ENCODE results near the gene LONP1. TPM values are rescaled to one million over a fixed set of nuclear protein-coding genes. Genes with fewer than 3 reads are reported as not detected.

Gene LONP1
- total RNA-seq, 4 donors from 2014 or later, result 45.0 to 100 (median 67.9) TPM

DNA sequence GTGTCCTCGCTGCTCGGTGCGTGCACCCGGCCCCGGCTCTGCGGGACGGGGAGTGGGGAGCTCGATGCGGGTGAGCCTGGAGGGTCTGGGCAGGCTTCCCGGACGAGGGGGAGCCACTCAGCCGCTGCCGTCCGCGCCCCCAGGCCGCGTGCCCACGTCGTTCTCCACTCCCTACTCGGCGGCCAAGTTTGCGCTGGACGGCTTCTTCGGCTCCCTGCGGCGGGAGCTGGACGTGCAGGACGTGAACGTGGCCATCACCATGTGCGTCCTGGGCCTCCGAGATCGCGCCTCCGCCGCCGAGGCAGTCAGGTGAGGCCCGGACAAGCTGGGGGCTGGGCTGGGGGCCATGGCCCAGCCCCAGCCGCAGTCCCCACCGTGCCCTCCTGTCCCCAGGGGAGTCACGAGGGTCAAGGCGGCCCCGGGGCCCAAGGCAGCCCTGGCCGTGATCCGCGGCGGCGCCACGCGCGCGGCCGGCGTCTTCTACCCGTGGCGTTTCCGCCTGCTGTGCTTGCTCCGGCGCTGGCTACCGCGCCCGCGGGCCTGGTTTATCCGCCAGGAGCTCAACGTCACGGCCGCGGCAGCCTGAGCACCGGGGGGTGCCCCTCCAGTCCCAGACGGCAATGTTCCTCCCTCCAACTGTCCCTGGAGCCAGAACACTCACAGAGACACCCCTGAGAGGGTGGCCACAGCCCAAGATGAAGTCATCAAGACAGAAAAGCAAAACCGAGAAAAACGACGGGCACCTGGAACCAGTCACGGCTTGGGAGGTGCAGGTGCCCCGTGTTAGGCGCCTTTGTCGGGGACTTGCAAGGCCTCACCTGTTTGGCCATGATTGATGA lies 32.4 kb downstream of the LONP1 start:
- DNase-seq, result no peak
- H3K36me3 ChIP-seq, result peaks cover 8% of the 10 kb centered on the region in 2 donors
- WGBS, 2 donors, result 71 to 90% methylated on average over 14 to 42 of the region's 76 CpGs
- peak overlapping the region in 2 of 3 donors; percentile 37 to 48 for H3K4me3 ChIP-seq (replicated peaks in 1 of 3)
- no peak for TF ChIP-seq CTCF (IDR thresholded peaks at IDR 0.05)
- no peak for TF ChIP-seq POLR2A (IDR thresholded peaks at IDR 0.05)
- no peaks in the 10 kb centered on the region for H3K27me3 ChIP-seq
- no peaks in the 10 kb centered on the region for H3K9me3 ChIP-seq
- intact Hi-C loops (cut with DNase I), result no loop called here
- H3K27ac ChIP-seq, result peak overlapping the region in 2 of 3 donors; percentile 38 to 76
- H3K4me1 ChIP-seq, result peaks cover 19 to 28% of the 10 kb centered on the region in 2 donors

DNA sequence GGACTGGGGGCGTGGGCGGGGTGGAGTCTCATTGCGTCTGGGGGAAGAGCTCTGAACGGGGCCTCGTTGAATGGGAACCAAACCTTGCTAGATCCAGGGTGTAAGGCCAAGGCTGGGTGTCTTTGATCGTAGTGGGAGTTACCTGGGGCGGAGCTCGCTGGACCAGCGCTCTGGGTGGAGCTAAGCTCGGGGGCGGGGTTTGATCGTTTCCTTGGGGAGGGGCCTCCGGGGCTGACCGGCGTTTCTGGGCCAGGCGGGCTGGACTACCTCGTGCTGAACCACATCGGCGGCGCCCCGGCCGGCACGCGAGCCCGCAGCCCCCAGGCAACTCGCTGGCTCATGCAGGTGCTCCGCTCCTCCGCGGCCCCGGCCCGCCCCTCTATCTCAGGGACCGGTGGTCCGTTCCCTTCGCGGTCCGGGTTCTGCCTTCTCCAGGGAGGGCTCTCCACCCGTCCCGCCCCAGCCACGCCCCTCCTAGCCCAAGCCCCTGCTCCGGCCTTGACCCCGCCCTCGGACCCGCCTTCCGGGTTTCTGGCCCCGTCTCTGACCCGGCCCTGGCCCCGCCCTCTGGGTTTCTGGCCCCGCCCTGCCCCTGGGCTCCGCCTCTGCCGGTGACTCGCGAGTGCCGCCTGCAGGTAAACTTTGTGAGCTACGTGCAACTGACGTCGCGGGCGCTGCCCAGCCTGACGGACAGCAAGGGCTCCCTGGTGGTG lies 33.1 kb downstream of the LONP1 start:
- H3K27ac ChIP-seq, result peak overlapping the region; percentile 7 to 76 (median 58)
- 1% methylated on average over 15 to 27 of the region's 59 CpGs for WGBS, 2 donors
- peak in 1 of 2 donors; percentile 12 for TF ChIP-seq POLR2A (IDR thresholded peaks at IDR 0.05)
- peak; percentile 53 to 93 (median 67) for TF ChIP-seq CTCF (IDR thresholded peaks at IDR 0.05)

DNA sequence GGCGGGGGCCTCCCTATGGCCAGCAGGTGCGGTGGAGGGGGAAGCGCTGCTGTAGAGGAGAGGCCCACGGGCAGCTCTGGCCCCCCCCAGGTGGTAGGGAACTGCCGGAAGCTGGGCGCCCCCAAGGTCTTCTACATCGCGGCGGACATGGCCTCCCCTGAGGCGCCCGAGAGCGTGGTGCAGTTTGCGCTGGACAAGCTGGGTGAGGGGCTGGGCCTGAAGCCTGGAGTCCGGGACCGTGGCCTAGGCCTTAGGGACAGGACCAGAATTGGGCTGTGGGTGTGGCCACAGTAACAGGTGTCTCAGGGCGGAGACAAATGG lies 33.7 kb downstream of the LONP1 start:
- H3K27me3 ChIP-seq, result no peaks in the 10 kb centered on the region
- no peak for DNase-seq
- H3K9me3 ChIP-seq, result no peaks in the 10 kb centered on the region
- H3K4me1 ChIP-seq, result peaks cover 14 to 22% of the 10 kb centered on the region in 2 donors
- 23 to 38% methylated on average over 11 to 15 of the region's 16 CpGs for WGBS, 2 donors
- intact Hi-C loops (cut with DNase I), result no loop called here
- peak overlapping the region in 1 of 3 donors; percentile 48 for H3K4me3 ChIP-seq (replicated peaks in 1 of 3)
- H3K27ac ChIP-seq, result peak overlapping the region; percentile 7 to 76 (median 17)
- H3K36me3 ChIP-seq, result no peaks in the 10 kb centered on the region
- TF ChIP-seq CTCF (IDR thresholded peaks at IDR 0.05) (no peak), POLR2A (IDR thresholded peaks at IDR 0.05) (no peak)

More for the DNA sequence above, 33.1 kb downstream of the LONP1 start:
- intact Hi-C loops (cut with DNase I), result no loop called here
- peaks cover under 1% of the 10 kb centered on the region in 2 donors for H3K36me3 ChIP-seq
- H3K4me1 ChIP-seq, result peaks cover 15 to 24% of the 10 kb centered on the region in 2 donors
- H3K4me3 ChIP-seq (replicated peaks in 1 of 3), result peak overlapping the region in 2 of 3 donors; percentile 37 to 48
- H3K9me3 ChIP-seq, result no peaks in the 10 kb centered on the region
- peak; percentile 98 for DNase-seq
- no peaks in the 10 kb centered on the region for H3K27me3 ChIP-seq

DNA sequence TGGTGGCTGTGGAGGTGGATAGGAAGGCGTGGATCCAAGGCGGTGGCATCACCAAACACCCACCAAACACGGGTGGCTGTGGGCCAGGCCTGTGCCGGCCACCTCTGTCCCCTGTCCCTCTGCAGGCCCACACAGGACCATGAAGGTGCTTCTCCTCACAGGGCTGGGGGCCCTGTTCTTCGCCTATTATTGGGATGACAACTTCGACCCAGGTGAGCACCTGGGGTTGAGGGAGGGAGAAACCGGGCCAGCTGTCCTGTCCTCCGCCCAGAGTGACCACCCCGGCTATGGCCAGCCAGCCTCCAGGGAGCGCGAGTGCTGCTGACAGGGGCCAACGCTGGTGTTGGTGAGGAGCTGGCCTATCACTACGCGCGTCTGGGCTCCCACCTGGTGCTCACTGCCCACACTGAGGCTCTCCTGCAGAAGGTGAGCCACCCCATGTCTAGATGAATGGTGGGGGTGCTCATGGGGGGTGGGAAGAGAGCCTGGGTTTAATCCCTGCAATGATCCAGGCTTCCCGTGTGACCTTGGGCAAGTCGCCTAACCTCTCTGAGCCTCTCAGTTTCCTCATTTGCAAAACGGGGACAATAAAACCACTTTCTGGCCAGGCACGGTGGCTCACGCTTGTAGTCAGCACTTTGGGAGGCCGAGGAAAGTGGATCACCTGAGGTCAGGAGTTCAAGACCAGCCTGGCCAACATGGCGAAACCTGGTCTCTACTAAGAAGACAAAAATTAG lies 35.1 kb downstream of the LONP1 start:
- WGBS, 2 donors, result 93 to 95% methylated on average over 16 to 18 of the region's 22 CpGs
- no peak overlapping the region for H3K27ac ChIP-seq
- H3K4me1 ChIP-seq, result peaks cover 9 to 21% of the 10 kb centered on the region in 2 donors
- intact Hi-C loops (cut with DNase I), result no loop called here
- H3K4me3 ChIP-seq (replicated peaks in 1 of 3), result no peak overlapping the region
- H3K36me3 ChIP-seq, result no peaks in the 10 kb centered on the region
- no peak for DNase-seq
- no peaks in the 10 kb centered on the region for H3K27me3 ChIP-seq
- H3K9me3 ChIP-seq, result no peaks in the 10 kb centered on the region
- TF ChIP-seq CTCF (IDR thresholded peaks at IDR 0.05) (no peak), POLR2A (IDR thresholded peaks at IDR 0.05) (no peak)

All from thyroid gland (tissue), 4 donors.